ENCODE results near the gene RSPH10B2. TPM values are rescaled to one million over a fixed set of nuclear protein-coding genes. Genes with fewer than 3 reads are reported as not detected.
"Not testable (repeated sequence)": the region's sequence is repeated elsewhere in the genome, so short reads cannot be mapped to it uniquely, and the experiment has no call there.

Gene RSPH10B2
- total RNA-seq, 1 experiment from 2014 or later = 0.45 TPM

DNA sequence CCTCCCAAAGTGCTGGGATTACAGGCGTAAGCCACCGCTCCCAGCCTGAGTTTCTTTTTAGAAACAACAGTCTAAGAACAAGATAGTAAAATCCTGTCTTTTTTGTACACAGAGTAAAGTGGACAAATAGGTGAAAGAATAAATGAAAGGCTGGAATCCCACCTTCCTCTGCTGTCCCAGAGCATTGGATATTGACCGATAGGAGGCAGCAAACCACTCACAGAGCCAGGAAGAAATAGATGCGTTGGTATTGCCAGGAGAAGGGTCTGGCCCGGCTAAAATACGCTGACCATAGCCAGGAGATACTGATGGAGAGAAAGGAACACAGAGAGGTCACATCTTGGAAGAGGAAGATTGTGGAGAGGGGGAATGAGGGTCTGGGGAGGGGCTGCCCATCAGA lies 35.8 kb upstream of the RSPH10B2 start:
- no peaks in the 10 kb centered on the region for H3K36me3 ChIP-seq (ENCODE audit: control insufficient read depth, insufficient read depth, low read length)
- no peak for DNase-seq
- no peaks in the 10 kb centered on the region for H3K36me3 Mint-ChIP-seq (ENCODE audit: insufficient read depth, unreplicated experiment)
- H3K9me3 Mint-ChIP-seq (ENCODE audit: unreplicated experiment) = no peaks in the 10 kb centered on the region
- no peak overlapping the region for H3K4me3 Mint-ChIP-seq (ENCODE audit: unreplicated experiment)
- H3K27me3 ChIP-seq (replicated peaks; ENCODE audit: control insufficient read depth, insufficient read depth, low read length) = no peaks in the 10 kb centered on the region
- peaks cover 16% of the 10 kb centered on the region for H3K27me3 Mint-ChIP-seq (ENCODE audit: insufficient read depth, unreplicated experiment)
- no peaks in the 10 kb centered on the region for H3K9me3 ChIP-seq
- POLR2A ChIA-PET = no interaction called here
- no peak overlapping the region for H3K27ac Mint-ChIP-seq (ENCODE audit: unreplicated experiment)
- no peaks in the 10 kb centered on the region for H3K4me1 ChIP-seq
- TF ChIP-seq, protein P1, sequence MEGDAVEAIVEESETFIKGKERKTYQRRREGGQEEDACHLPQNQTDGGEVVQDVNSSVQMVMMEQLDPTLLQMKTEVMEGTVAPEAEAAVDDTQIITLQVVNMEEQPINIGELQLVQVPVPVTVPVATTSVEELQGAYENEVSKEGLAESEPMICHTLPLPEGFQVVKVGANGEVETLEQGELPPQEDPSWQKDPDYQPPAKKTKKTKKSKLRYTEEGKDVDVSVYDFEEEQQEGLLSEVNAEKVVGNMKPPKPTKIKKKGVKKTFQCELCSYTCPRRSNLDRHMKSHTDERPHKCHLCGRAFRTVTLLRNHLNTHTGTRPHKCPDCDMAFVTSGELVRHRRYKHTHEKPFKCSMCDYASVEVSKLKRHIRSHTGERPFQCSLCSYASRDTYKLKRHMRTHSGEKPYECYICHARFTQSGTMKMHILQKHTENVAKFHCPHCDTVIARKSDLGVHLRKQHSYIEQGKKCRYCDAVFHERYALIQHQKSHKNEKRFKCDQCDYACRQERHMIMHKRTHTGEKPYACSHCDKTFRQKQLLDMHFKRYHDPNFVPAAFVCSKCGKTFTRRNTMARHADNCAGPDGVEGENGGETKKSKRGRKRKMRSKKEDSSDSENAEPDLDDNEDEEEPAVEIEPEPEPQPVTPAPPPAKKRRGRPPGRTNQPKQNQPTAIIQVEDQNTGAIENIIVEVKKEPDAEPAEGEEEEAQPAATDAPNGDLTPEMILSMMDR (IDR thresholded peaks at IDR 0.05; ENCODE audit: insufficient read depth in 1 of 2, low read depth in 1 of 2, low read length in 1 of 2, severe bottlenecking in 1 of 2, unreplicated experiment in 1 of 2) = no peak
- no peak overlapping the region for H3K4me3 ChIP-seq (ENCODE audit: low read depth, low read length)
- CTCF ChIA-PET = no interaction called here
- no peaks in the 10 kb centered on the region for H3K4me1 Mint-ChIP-seq (ENCODE audit: low read depth, unreplicated experiment)
- intact Hi-C loops (cut with micrococcal nuclease; ENCODE audit: unreplicated experiment) = no loop called here
- no TSS peak for BruUV-seq (replicated peaks)

DNA sequence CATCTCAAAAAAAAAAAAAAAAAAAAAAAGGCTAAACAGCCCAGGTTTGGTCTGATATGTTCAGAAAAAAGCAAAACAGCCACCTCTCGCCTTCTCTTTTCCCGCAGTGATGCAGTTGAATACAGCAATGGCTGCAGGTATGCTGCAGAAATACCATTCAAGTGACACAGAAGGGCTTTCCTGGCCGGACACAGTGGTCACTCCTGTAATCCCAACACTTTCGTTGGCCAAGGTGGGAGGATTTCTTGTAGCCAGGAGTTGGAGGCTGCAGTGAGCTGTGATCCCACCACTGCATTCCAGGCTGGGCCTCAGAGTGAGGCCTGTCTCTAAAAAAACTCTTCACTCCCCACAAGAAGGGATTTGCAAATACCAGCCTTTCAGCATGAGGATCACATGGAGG lies 29.6 kb upstream of the RSPH10B2 start:
- H3K4me1 Mint-ChIP-seq (ENCODE audit: low read depth, unreplicated experiment); intact Hi-C loops (cut with micrococcal nuclease; ENCODE audit: unreplicated experiment); H3K27me3 Mint-ChIP-seq (ENCODE audit: insufficient read depth, unreplicated experiment); H3K36me3 Mint-ChIP-seq (ENCODE audit: insufficient read depth, unreplicated experiment); H3K4me3 ChIP-seq (ENCODE audit: low read depth, low read length); H3K27me3 ChIP-seq (replicated peaks; ENCODE audit: control insufficient read depth, insufficient read depth, low read length); H3K36me3 ChIP-seq (ENCODE audit: control insufficient read depth, insufficient read depth, low read length); H3K9me3 Mint-ChIP-seq (ENCODE audit: unreplicated experiment); BruUV-seq (replicated peaks); H3K4me3 Mint-ChIP-seq (ENCODE audit: unreplicated experiment); POLR2A ChIA-PET; CTCF ChIA-PET; H3K9me3 ChIP-seq; DNase-seq; H3K4me1 ChIP-seq; H3K27ac Mint-ChIP-seq (ENCODE audit: unreplicated experiment): not testable (repeated sequence)

DNA sequence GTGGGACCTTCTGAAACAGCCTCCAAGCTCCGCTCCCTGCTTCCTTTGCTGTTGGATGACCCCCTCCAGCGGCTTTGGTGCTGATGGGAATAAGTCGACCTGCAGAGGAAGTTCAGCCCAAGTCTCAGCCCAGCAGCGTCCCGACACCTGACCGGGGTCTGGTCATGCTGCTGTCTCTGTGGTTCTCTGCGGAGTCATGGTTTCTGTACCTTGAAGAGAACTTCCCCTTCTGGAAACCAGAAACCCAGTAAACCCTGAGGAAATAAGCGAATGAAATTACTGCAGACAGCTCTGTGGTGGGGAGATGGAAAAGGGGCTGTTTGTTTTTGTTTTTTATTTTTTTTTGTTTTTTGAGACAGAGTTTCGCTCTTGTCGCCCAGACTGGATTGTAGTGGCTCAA lies 28.9 kb upstream of the RSPH10B2 start:
- intact Hi-C loops (cut with micrococcal nuclease; ENCODE audit: unreplicated experiment) = no loop called here
- Histone ChIP-seq H3K27me3 (replicated peaks; ENCODE audit: control insufficient read depth, insufficient read depth, low read length) (no peaks in the 10 kb centered on the region), H3K4me1 (0 out of 2 replicates have a peak, but pooled peaks cover 3% of the 10 kb centered on the region), H3K36me3 (ENCODE audit: control insufficient read depth, insufficient read depth, low read length) (no peaks in the 10 kb centered on the region), H3K4me3 (ENCODE audit: low read depth, low read length) (no peak overlapping the region), H3K9me3 (peaks cover 3% of the 10 kb centered on the region; the same call in 1 of the 2 replicates)
- H3K36me3 Mint-ChIP-seq (ENCODE audit: insufficient read depth, unreplicated experiment) = peaks cover 6% of the 10 kb centered on the region
- ChIA-PET CTCF (no interaction called here), POLR2A (no interaction called here)
- no peak overlapping the region for H3K4me3 Mint-ChIP-seq (ENCODE audit: unreplicated experiment)
- H3K27ac Mint-ChIP-seq (ENCODE audit: unreplicated experiment) = no peak overlapping the region
- no peaks in the 10 kb centered on the region for H3K4me1 Mint-ChIP-seq (ENCODE audit: low read depth, unreplicated experiment)
- DNase-seq = no peak
- TF ChIP-seq, protein P1 (IDR thresholded peaks at IDR 0.05; ENCODE audit: insufficient read depth in 1 of 2, low read depth in 1 of 2, low read length in 1 of 2, severe bottlenecking in 1 of 2, unreplicated experiment in 1 of 2) = no peak
- BruUV-seq (replicated peaks) = no TSS peak
- H3K27me3 Mint-ChIP-seq (ENCODE audit: insufficient read depth, unreplicated experiment) = peaks cover 4% of the 10 kb centered on the region
- H3K9me3 Mint-ChIP-seq (ENCODE audit: unreplicated experiment) = no peaks in the 10 kb centered on the region

DNA sequence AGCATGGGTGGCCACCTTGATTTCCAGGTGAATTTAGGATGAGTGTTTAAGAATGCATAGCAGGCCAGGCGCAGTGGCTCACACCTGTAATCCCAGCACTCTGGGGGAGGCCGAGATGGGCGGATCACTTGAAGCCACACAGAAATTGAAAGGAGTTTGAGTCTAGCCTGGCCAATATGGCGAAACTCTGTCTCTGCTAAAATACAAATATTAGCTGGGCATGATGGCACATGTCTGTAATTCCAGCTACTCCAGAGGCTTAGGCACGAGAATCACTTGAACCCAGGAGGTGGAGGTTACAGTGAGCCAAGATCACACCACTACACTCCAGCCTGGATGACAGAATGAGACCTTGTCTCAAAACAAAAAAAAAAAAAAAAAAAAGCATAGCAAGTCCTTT lies 27.6 kb upstream of the RSPH10B2 start:
- CTCF ChIA-PET; H3K4me1 ChIP-seq; H3K9me3 ChIP-seq; H3K4me3 ChIP-seq (ENCODE audit: low read depth, low read length); H3K4me1 Mint-ChIP-seq (ENCODE audit: low read depth, unreplicated experiment); intact Hi-C loops (cut with micrococcal nuclease; ENCODE audit: unreplicated experiment); POLR2A ChIA-PET; H3K27ac Mint-ChIP-seq (ENCODE audit: unreplicated experiment); H3K36me3 ChIP-seq (ENCODE audit: control insufficient read depth, insufficient read depth, low read length); BruUV-seq (replicated peaks); H3K9me3 Mint-ChIP-seq (ENCODE audit: unreplicated experiment); DNase-seq; H3K27me3 ChIP-seq (replicated peaks; ENCODE audit: control insufficient read depth, insufficient read depth, low read length); H3K4me3 Mint-ChIP-seq (ENCODE audit: unreplicated experiment); H3K27me3 Mint-ChIP-seq (ENCODE audit: insufficient read depth, unreplicated experiment): not testable (repeated sequence)
- H3K36me3 Mint-ChIP-seq (ENCODE audit: insufficient read depth, unreplicated experiment) = peaks cover 20% of the 10 kb centered on the region

Data from Caco-2 (cell line).